GM18907 (cell line): ENCODE data around the gene EPB41L3.

ENCODE experiments used
- ATAC-seq: cut with Tn5 transposase; IDR thresholded peaks from one replicate; pipeline ENCODE4 v1.9.1; 2021; ENCODE audit warnings: mild to moderate bottlenecking, moderate library complexity; ENCODE audit not compliant: unreplicated experiment

Gene EPB41L3

DNA sequence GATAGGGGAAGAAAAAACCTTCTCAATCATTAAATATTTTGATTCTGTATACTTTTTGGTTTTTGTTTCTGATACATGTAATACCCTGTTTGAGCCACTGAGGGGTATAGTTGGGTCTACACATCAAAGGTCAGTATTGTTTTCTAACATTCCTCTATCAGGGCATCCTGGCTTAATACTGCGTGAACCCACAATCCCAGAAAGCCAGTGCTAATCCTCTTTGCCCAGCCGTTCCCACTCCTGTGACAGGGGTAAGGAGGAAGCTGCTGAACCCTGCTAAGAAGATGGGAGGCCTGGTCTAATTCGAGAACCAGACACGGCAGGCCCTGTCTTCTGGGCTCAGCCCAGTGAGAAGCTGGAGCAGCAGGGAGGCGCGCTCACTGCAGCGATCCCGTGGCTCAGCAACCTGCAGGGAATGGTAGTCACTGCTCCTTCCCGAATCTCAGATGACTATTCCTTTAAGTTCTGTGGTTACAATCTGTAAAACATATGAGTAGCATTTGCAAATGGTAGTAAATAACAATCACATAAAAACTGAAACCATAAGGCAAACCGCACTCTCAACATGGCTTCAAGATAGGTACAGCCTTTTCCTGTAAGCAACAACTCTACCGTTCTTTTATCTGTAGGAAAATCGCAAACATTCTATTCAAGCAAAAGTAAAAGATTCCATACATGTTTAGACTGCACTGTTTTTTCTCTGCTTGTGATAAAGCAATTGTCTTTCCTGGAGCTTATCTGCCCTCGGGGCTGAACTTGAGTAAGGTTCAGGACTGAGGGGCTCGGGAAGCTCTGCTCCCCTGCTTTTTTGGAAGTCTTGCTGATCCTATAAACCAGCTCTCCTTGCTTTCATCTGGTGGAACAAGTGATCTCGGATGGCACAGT is 87.0 kb downstream of the EPB41L3 start:
- peak; percentile 89 for ATAC-seq

DNA sequence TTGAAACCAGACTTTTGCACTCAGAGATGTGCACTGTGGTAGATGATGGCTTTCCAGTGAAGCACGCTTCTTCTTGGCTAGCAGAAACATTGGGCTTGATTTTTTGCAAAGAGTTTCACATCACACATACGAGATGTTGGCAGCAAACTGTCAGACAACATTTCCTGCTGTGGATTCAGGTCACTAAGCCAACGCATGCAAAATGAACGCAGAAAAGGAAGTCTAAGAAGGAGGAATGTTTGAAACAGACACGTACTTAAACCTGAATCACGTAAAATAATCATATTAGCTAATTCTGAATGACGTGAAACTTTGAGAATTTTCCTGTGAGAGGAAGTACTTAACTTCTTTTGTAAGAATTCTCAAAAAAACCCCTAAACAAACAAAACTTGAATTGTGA is 88.1 kb downstream of the EPB41L3 start:
- ATAC-seq = no peak

DNA sequence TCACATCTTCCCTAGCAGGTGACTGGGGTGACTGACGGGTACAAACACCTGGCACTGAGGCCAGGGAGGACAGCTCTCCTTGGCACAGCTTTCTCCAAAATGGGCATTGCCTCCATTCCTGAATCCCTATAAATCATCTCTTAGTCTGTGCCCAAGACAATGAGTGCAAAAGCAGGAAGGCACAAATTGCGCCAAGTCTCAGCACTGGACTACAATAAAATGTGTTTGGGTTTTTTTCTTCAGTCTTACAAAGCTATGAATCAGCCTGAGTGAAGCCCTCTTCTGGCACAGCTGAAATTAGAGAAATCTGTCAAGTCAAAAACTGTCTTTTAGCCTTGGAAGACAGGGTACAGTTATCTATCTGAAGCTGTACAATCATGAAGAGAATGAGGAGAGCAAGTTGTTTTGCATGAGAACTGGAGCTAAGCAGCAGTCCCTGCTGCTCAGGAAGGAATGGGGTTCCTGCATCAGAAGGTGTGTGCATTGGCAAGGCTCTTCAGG is 90.8 kb downstream of the EPB41L3 start:
- ATAC-seq = no peak

DNA sequence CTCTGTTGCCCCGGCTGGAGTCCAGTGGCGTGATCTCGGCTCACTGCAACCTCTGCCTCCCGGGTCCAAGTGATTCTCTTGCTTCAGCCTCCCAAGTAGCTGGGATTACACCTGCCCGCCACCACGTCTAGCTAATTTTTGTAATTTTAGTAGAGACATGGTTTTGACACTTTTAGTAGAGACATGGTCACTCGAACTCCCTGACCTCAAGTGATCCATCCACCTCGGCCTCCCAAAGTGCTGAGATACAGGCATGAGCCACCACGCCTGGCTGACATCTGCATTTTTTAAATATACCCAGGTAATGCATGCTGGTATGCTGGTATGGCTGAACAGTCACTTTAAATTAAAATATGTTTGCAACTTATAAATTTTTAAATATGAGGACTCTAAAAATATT is 91.9 kb downstream of the EPB41L3 start:
- ATAC-seq = no peak

DNA sequence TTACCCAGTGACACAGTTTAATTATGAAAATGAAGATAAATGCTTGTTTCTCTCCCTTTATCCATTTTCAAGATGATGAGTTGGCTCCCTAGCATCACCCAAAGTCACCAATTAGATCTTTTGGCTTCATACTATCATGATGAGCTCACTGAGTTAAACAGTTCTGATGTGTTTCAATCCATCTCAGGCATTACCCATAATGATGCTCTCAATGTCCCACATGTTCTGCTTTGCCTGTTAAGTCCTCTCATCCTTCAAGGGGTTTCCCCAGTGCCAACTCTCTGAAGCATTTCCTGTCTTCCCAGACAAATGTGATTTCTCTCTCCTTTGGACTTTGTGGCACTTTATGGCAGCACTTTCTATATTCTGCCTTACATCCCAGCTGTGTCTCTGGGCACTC is 92.6 kb downstream of the EPB41L3 start:
- ATAC-seq = no peak

DNA sequence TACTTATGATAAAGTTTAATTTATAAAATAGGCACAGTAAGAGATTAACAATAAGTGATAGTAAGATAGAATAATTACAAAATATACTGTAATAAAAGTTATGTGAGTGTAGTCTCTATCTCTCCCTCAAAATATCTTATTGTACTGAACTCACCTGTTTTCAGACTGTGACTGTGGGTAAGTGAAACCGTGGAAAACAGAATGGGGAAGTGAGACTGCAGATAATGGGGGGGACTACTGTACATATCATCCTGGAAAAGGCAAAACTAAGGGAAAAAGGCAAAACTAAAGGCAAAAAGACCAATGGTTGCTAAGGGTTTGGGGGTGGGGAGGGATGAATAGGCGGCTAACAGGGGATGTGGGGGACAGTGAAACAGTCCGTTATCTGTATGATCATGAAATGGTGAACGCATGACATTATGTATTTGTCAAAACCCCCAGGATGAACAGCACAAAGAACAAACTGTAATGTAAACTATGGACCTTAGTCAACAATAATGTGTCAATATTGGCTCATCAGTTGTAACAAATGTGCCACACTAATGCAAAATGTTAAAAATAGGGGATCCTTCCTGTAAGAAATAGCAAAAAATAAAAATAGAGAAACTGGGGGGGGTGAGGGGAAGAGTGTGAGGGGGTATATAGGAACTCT is 93.8 kb downstream of the EPB41L3 start:
- no peak for ATAC-seq

DNA sequence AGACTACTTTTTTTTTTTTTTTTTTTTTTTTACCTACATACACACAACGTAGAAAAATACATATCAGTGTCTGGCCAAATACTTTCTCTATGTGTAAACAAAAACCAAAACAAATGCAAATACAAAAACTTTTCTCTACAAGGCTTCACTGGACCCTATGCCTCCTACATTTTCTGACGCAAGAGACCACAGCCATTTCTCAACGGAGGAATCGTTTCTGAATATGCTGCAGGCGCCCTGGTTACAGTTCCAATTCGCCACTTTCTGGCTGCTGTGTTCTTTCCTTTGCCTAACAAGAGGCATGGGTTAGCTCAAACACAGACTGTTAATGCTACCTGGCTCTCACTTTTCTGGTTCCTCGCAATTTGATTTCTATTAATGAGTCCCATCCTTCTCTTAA is 96.4 kb downstream of the EPB41L3 start:
- ATAC-seq = no peak

DNA sequence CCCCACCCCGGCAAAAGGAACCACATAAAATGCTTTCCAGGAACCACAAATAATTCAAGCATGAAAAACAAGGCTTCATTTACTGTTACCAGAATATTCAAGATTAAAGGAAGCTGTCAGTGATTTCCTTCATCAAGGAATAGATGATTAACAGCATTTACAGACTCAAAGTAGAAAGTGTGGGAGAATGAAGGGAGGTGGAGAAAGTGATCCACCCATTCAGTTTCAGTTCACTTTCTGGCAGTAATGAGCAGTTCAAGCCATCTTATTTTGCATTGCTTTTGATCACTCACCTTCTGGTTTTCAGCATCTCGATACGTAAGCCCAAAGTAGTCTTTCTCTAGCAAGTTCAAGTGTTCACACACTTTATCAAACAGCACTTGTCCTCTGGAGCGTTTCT is 99.0 kb downstream of the EPB41L3 start:
- ATAC-seq = peak; percentile 76

DNA sequence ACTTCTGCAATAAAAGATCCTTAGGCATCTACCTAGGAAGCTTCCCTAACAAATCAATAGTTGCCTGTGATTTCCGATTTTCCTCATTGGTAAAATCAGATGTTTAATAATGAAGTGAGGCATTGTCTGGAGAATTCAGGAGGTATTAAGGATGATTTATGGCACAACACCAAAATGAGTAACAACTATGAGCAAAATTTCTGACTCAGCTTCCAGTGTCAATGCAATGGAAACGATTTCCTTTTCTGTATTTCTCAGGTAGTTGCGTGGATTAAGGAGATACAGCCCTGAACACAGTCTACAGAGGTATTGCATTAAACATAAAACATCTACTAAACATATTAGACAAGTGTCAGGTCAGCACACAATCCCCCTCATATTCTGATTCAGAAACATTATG is 99.5 kb downstream of the EPB41L3 start:
- ATAC-seq = no peak

DNA sequence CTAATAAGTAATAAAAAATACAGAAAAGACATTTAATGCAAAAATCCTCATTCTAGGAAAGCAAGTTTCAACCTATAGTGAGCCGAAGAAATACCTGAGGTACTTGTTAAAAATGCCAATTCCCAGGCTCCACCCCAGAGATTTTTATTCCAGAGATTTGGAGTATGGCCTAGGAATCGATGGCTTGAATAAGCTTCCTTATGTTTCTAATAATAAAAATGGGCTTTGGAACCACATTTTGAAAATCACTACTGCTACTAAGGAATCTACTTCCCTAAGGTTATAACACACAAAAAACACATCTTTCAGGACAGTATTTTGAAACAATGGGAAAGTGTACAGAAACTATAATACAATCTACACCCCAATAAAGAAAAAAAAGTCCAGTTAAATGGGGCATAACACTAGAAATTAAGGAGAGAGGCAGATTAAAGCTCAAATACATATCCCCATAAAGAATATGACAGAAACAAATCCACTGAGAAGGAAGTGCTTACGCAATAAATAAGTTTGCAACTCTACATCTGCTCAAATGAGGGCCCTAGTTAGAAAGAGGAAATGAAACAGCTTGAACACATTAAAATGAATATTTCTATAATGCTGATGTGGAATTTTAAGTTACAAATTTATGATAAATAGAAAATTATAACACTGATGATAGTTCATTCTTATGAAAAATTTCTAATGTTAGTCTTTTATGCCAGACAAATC is 103.7 kb downstream of the EPB41L3 start:
- peak; percentile 64 for ATAC-seq

DNA sequence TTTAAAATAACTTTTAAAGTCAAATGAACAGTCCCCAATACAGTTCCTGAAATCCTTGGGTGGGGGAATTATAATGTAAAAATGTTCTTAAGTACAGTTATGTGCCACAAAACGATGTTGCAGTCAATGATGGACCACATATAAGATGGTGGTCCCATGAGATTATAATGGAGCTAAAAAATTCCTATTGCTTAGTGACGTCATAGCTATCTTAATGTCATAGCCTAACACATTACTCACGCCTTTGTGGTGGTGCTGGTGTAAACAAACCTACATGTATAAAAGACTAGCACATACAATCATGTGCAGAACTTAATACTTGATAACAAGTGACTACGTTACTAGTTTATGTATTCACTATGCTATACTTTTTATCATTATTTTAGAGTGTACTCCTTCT is 109.4 kb downstream of the EPB41L3 start:
- ATAC-seq = no peak

DNA sequence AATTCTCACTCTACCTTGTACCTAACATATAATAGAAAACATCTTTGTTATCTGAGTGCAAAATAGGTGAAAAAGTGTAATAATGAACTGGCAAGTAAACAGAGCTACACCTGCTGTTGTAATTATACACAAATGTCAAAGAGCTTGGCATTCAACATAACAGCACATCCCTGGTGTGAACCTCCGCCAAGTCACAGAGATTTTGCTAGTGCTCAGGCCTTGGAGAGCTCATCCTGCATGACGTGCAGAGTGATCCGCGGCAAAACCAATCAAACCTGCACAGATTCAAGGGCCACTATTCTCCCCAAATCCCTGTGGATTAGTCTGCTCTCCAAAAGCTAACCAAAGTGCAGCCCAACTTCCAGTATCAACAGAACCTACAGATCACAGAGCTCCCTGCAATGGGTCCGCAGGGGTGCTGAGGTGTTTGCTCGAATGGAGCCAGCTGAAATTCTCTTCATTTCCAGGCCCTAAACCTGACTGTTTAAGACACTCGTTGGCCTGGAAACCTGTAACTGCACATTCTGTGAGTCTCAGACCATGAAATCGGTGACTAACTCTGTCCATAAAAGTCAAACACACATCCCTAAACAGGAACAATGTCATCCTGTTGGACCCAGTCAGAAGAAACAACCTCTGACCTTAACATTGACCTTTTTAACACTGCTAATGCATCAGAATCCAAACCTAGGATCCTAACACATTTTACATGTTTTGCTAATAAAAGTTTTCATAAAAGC is 111.8 kb downstream of the EPB41L3 start:
- no peak for ATAC-seq

DNA sequence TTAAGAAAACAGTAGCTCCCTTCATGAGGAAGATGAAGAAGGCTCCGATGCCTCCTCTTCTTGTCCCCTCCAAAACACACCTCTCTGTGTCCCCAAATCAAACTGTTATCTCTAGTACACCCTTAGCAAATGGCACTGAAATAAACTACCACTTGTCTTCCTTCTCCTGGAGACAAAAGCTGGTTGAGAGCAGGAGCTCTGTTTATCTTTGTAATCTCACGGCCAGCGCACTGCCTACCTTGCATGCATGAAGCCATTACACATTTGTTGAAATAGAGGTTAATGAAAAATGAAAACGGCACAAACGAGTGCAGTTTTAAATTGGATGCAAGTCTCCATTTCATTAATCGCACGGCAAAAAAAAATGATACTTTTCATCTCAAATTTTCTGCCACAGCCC is 113.7 kb downstream of the EPB41L3 start:
- ATAC-seq = no peak

DNA sequence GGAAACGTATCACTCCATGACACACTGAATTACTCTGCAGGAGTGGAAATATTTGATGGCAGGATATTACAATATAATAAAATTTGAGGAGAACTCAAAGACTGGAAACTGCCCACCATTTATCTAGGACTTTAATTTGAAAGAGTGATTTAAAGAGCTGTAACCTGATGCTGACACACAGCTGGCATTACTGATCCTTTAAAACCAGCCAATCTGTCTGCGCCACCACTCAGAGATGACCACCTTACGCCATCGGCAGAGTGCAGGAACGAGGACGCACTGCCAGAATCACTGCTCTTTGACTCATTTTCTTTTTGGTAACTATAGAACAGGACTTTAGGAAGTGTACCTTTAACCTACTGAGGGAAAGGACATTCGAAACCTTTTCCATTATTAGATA is 114.1 kb downstream of the EPB41L3 start:
- ATAC-seq = no peak

DNA sequence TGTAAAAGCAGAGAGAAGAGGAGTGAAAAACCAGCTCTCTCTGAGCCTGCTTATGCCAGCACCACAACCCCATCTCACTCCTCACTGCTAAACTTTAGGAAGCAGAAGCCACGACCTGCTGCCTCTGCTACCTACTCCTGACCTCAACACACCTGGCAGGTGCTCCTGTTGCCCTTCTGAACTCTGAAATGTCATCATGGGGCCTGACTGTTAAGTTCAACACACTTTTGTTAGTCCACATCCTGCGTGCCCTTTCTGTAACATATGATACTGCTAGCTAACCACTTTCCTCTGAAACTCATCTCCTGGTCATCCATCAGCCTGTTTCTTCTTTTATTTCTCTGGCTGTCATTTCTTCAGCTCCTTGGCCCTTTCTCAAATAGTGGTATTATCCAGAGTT is 118.1 kb downstream of the EPB41L3 start:
- no peak for ATAC-seq

DNA sequence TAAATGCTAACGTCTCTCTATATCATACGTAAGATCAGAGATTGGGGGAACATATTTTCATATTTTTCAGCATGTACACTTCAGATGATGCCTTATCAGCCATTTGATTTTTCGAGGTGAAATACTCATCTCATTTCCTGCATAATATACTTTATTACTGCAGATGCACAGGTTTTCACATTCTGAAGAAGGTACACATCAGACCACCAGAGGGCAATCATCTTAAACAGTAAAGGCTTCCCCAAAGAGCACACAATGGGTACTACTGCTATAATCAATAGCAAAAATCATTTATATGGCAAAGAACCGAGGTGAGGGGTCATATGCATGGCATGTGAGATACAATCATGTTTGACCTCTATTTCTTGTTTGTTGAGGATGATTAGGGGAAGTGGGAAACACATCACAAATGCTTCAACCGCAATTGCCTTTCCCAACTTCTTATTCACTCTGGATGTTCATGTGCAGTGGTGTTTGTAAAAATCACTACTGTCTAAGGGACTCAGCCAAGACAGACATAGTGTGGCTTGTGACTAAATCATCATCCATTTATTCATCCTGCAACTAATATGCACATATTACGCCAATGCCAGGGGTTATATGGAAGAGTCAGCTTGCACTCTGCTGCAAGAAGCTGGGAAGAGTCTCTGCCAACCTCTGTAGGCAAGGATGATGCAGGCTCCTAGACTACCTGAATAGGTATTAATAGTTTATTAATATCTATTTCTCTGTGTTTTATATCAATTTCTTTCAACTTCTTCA is 118.7 kb downstream of the EPB41L3 start:
- peak; percentile 79 for ATAC-seq

DNA sequence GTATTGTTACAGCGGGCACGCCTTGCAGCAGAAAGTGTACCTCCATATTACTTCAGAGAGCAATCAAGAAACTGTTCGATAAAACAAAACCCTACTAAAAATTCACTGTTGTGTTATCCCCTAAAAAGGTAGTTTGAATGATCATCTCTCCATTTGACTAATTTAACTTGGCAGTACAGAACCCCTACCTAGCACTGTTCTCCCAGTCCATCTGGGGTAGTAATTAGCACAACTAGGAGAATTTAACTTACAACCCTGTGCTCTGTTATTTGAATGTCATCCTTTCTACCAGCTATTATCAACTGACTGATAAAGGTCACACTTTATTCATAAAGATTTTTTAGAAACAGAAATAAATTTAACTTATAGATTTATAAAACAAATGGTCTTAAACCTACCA is 121.2 kb downstream of the EPB41L3 start:
- ATAC-seq = no peak

DNA sequence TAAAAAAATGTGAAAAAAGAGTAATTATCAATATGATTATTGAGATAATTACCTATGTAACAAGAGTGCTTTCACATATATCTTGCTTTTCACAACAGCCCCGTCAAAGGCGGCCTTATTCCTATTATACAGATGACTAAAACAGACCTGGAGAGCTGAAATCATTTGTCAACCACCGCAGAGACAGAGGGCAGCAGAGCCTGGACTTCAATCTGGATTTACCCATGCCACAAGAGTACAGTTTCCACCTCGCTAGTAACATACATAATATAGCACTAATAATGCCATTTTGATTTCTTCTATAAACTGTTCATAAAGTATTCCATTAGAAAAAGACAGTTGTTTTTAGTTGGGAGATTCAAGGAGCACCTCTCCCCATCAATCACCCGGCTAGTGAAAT is 121.8 kb downstream of the EPB41L3 start:
- ATAC-seq = no peak

DNA sequence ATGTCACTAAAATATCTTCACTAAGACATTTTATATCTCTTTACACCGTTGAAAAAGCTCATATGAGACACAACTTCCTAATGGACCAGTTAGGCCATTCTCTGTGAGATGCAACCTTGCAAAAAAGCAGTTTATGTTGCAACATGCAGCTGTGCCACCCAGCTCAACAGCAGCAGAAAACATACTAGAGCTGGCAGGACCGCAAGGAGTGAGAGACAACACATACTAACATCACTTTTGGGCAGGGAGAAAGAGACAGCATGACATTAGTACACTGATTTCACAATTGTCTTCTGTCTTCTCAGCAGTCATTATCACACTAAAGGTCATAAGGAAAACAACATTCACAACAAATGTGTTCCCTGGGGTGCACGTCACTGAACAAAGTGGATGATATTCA is 122.9 kb downstream of the EPB41L3 start:
- no peak for ATAC-seq

DNA sequence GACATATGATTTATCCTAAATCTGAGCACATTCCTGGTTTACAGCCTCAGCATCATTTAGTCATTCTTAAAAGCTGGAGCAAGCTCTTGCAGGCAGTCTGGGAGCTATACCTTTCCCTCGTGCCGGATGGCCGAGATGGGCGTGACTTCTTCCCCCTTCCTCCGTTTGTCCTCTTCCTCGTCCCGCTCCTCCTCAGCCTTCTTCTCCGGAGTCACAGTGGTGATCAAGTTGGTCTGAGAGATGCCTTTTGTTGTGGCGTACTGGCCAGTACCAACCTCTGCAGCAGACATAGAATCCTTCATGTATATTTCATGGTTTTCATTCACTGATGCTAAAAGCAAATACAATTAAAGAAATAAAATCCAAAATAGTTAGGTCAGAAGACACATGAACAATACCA is 124.2 kb downstream of the EPB41L3 start:
- no peak for ATAC-seq
